GM19023 (cell line): ENCODE data around the gene MRAS.

Experiments used
- ATAC-seq: cut with Tn5 transposase; IDR thresholded peaks from one replicate; pipeline ENCODE4 v1.9.1; 2021; ENCODE audit warnings: mild to moderate bottlenecking, moderate library complexity; ENCODE audit not compliant: unreplicated experiment

Gene MRAS

GRCh38 chr3:138384976-138385375 is 36.6 kb downstream of the MRAS start:
- ATAC-seq, result no peak

- ATAC-seq, result no peak
Measured at GRCh38 chr3:138389144-138389601, 40.8 kb downstream of the MRAS start.

- ATAC-seq, result no peak
Measured at GRCh38 chr3:138389841-138390581, 41.6 kb downstream of the MRAS start.

- ATAC-seq, result no peak
Measured at GRCh38 chr3:138390582-138390932, 42.2 kb downstream of the MRAS start.

GRCh38 chr3:138394156-138394555 is 45.8 kb downstream of the MRAS start:
- no peak for ATAC-seq

- no peak for ATAC-seq
Measured at GRCh38 chr3:138394686-138395085, 46.3 kb downstream of the MRAS start.

GRCh38 chr3:138395865-138396751 is 47.7 kb downstream of the MRAS start:
- no peak for ATAC-seq

GRCh38 chr3:138396752-138397410 is 48.5 kb downstream of the MRAS start:
- no peak for ATAC-seq

GRCh38 chr3:138397983-138398382 is 49.6 kb downstream of the MRAS start:
- ATAC-seq, result no peak

GRCh38 chr3:138398791-138399575 is 50.6 kb downstream of the MRAS start:
- ATAC-seq, result no peak

- no peak for ATAC-seq
Measured at GRCh38 chr3:138399766-138400165, 51.4 kb downstream of the MRAS start.

GRCh38 chr3:138400651-138401070 is 52.3 kb downstream of the MRAS start:
- ATAC-seq, result no peak

GRCh38 chr3:138401834-138402233 is 53.5 kb downstream of the MRAS start:
- no peak for ATAC-seq

- ATAC-seq, result no peak
Measured at GRCh38 chr3:138404121-138404520, 55.7 kb downstream of the MRAS start.

GRCh38 chr3:138405001-138405400 is 56.6 kb downstream of the MRAS start:
- ATAC-seq, result no peak

GRCh38 chr3:138405486-138405885 is 57.1 kb downstream of the MRAS start:
- no peak for ATAC-seq

- no peak for ATAC-seq
Measured at GRCh38 chr3:138406606-138407005, 58.2 kb downstream of the MRAS start.

- ATAC-seq, result no peak
Measured at GRCh38 chr3:138407236-138407907, 59.0 kb downstream of the MRAS start.

GRCh38 chr3:138408751-138409570 is 60.6 kb downstream of the MRAS start:
- no peak for ATAC-seq
